K562 (cell line): ENCODE data around the gene TIMP3.

Experiments used
- FOXM1 ChIP-seq, 2 experiments: fragments of 450-650 bp in 1 of 2; sonication (generic) in 1 of 2; formaldehyde crosslinking in 1 of 2; IDR thresholded peaks; 2 replicates each; pipeline versions ENCODE4 v1.6.1 to v1.9.0; 2017 to 2022; ENCODE audit warnings: low read depth in 2 of 2, mild to moderate bottlenecking in 2 of 2, missing genetic modification reagents in 1 of 2, moderate library complexity in 1 of 2
- POLR2A ChIP-seq: fragments of 450-650 bp; conservative IDR thresholded peaks from 2 replicates; pipeline ENCODE4 v1.6.1; 2016
- YBX1 ChIP-seq: fragments of 450-650 bp; IDR thresholded peaks from 2 replicates; pipeline ENCODE4 v1.7.1; 2016; ENCODE audit warnings: mild to moderate bottlenecking
- ZNF174 ChIP-seq: fragments of 250-450 bp; sonication (Bioruptor Pico); IDR thresholded peaks from 2 replicates; pipeline ENCODE4 v1.4.0; 2020; ENCODE audit warnings: mild to moderate bottlenecking
- TF ChIP-seq, protein P1 (sequence below): sonication (generic); formaldehyde crosslinking; IDR thresholded peaks from 2 replicates; pipeline ENCODE4 v1.8.0; 2022; ENCODE audit warnings: missing genetic modification reagents, mild to moderate bottlenecking, borderline replicate concordance

- TF ChIP-seq FOXM1 (IDR thresholded peaks at IDR 0.05; ENCODE audit: low read depth) = no peak
- TF ChIP-seq FOXM1 (CRISPR knock-in tag; IDR thresholded peaks at IDR 0.05; ENCODE audit: low read depth) = no peak
- no peak for TF ChIP-seq POLR2A
- TF ChIP-seq YBX1 = no peak
- TF ChIP-seq ZNF174 = no peak
- TF ChIP-seq, protein P1, sequence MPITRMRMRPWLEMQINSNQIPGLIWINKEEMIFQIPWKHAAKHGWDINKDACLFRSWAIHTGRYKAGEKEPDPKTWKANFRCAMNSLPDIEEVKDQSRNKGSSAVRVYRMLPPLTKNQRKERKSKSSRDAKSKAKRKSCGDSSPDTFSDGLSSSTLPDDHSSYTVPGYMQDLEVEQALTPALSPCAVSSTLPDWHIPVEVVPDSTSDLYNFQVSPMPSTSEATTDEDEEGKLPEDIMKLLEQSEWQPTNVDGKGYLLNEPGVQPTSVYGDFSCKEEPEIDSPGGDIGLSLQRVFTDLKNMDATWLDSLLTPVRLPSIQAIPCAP = no peak
Observed at GRCh38 chr22:32844251-32844650, 42.7 kb downstream of the TIMP3 start.
